CD4-positive, alpha-beta T cell (primary cell): ENCODE measurements around the gene ABLIM1. TPM values are rescaled to one million over a fixed set of nuclear protein-coding genes. Genes with fewer than 3 reads are reported as not detected.

Experiments used
- ATAC-seq: fragments of 200-7000 bp; cut with Tn5 transposase; one replicate; pipeline ENCODE4 v1.10.0; 2022; ENCODE audit warnings: mild to moderate bottlenecking; ENCODE audit not compliant: poor library complexity
- CTCF ChIA-PET: fragments of 350-600 bp; sonication (Branson Sonifier 250); formaldehyde crosslinking; loops from one replicate; lab custom pipeline; 2021; ENCODE audit warnings: antibody characterized with exemption, inconsistent platforms; lab: Charles Lee
- POLR2A ChIA-PET: fragments of 350-600 bp; sonication (Branson Sonifier 250); formaldehyde crosslinking; loops from one replicate; lab custom pipeline; 2021; ENCODE audit warnings: antibody characterized with exemption, inconsistent platforms; lab: Charles Lee
- DNase-seq, 14 experiments: peaks; one replicate each; pipeline ENCODE4 v3.0.0-alpha.2; 2013 to 2020; ENCODE audit warnings: mixed read lengths in 2 of 14
- H3K27ac ChIP-seq, 2 donors: one replicate each; pipeline versions ENCODE4 v1.5.1 to v1.7.0; 2013; ENCODE audit warnings: low read length in 2 of 2, low read depth in 1 of 2, mild to moderate bottlenecking in 1 of 2
- H3K27me3 ChIP-seq, 2 experiments: 1 replicate in 1 of 2; 2 replicates in 1 of 2; pipeline versions ENCODE4 v1.6.1 to v1.7.0; 2013; ENCODE audit warnings: low read length in 2 of 2, control low read depth in 1 of 2, mild to moderate bottlenecking in 1 of 2, moderate library complexity in 1 of 2; ENCODE audit not compliant: insufficient read depth in 2 of 2, control insufficient read depth in 1 of 2
- H3K36me3 ChIP-seq: one replicate; pipeline ENCODE4 v1.6.1; 2013; ENCODE audit warnings: low read length, control low read depth; ENCODE audit not compliant: insufficient read depth
- H3K4me1 ChIP-seq: one replicate; pipeline ENCODE4 v1.6.1; 2013; ENCODE audit warnings: low read length, control low read depth; ENCODE audit not compliant: insufficient read depth
- H3K4me3 ChIP-seq: one replicate; pipeline ENCODE4 v1.5.1; 2013; ENCODE audit warnings: mild to moderate bottlenecking, low read length, moderate library complexity
- H3K9me3 ChIP-seq, 2 experiments: 1 replicate in 1 of 2; 2 replicates in 1 of 2; pipeline versions ENCODE4 v1.6.1 to v1.7.0; 2013; ENCODE audit warnings: low read length in 2 of 2, mild to moderate bottlenecking in 2 of 2, control low read depth in 1 of 2, moderate library complexity in 1 of 2; ENCODE audit not compliant: control insufficient read depth in 1 of 2, insufficient read depth in 1 of 2
- H3K27ac Mint-ChIP-seq: one replicate; pipeline ENCODE4 v1.8.0; 2020; ENCODE audit warnings: mixed read lengths
- H3K27me3 Mint-ChIP-seq: one replicate; pipeline ENCODE4 v1.8.0; 2021; ENCODE audit warnings: mixed read lengths
- H3K36me3 Mint-ChIP-seq: one replicate; pipeline ENCODE4 v1.8.0; 2021; ENCODE audit warnings: low read depth, mixed read lengths
- H3K4me1 Mint-ChIP-seq: one replicate; pipeline ENCODE4 v1.8.0; 2021; ENCODE audit warnings: low read depth, mixed read lengths
- H3K4me3 Mint-ChIP-seq: one replicate; pipeline ENCODE4 v1.8.0; 2020; ENCODE audit warnings: mild to moderate bottlenecking, mixed read lengths
- H3K9me3 Mint-ChIP-seq: one replicate; pipeline ENCODE4 v1.8.0; 2020; ENCODE audit warnings: mixed read lengths
- intact Hi-C, 2 experiments: fragments of 100-400 bp; cut with DNase I in 1 of 2; cut with micrococcal nuclease in 1 of 2; formaldehyde crosslinking; loops; one replicate each; pipeline versions ENCODE4 v1.15.1 to v1.9.0; 2023 to 2025; cut with DNase I, micrococcal nuclease
- total RNA-seq, 174 experiments: library from RNA in 2 of 174; stranded (reverse) in 2 of 174; gene quantifications; one replicate each; pipeline ENCODE4 v1.2.3 and lab custom pipeline; 2021 to 2026
- TF ChIP-seq, protein P1 (sequence below): fragments of 200-600 bp; IDR thresholded peaks from one replicate; pipeline ENCODE4 v1.8.0; 2022; ENCODE audit warnings: antibody characterized with exemption, mild to moderate bottlenecking

Gene ABLIM1
- total RNA-seq, 2 experiments from 2014 or later, result 217 to 224 TPM

DNA sequence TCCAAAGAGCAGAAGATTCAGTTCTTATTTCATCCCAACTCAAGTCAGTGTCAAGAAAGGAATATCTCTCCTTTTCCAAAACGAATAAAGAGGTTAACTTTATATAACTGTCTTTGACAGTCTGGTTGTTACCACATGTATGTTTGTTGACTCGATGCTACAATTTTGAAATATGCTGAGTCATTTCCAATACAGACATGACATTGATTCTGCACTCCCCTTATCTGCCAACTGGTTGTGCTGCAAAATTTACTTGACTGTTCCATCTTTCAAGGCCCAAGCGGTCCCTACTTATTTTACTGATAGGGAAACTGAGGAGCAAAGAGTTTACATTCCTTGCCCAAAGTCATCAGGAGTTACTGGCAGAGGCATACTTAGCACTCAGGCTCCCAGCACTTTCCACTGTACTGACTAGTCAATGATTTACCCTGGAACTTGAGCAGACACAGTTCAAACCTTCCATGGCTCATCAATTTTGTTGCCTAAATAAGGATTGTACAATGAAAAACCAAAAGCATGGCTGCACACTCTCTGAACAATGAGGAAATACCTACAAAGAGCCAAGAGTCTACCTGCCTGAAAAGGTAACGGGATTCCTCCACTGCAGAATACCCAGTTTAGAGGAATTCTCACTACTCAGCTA is 52.8 kb downstream of the ABLIM1 start:
- Histone ChIP-seq H3K4me1 (peaks cover 4% of the 10 kb centered on the region), H3K36me3 (no peaks in the 10 kb centered on the region), H3K4me3 (no peak overlapping the region), H3K27me3 (no peaks in the 10 kb centered on the region), H3K9me3 (no peaks in the 10 kb centered on the region), H3K27ac (no peak overlapping the region)
- DNase-seq (no peak), ATAC-seq (no peak)
- intact Hi-C loops, result loop anchor here in 1 of 2 experiments (2.0 kb wide), 1 partner anchor 26 kb away; no protein-coding TSS in a partner anchor
- Mint-ChIP-seq H3K4me3 (no peak overlapping the region), H3K4me1 (peaks cover 7% of the 10 kb centered on the region), H3K27me3 (no peaks in the 10 kb centered on the region), H3K9me3 (no peaks in the 10 kb centered on the region), H3K36me3 (no peaks in the 10 kb centered on the region), H3K27ac (no peak overlapping the region)
- TF ChIP-seq, protein P1, sequence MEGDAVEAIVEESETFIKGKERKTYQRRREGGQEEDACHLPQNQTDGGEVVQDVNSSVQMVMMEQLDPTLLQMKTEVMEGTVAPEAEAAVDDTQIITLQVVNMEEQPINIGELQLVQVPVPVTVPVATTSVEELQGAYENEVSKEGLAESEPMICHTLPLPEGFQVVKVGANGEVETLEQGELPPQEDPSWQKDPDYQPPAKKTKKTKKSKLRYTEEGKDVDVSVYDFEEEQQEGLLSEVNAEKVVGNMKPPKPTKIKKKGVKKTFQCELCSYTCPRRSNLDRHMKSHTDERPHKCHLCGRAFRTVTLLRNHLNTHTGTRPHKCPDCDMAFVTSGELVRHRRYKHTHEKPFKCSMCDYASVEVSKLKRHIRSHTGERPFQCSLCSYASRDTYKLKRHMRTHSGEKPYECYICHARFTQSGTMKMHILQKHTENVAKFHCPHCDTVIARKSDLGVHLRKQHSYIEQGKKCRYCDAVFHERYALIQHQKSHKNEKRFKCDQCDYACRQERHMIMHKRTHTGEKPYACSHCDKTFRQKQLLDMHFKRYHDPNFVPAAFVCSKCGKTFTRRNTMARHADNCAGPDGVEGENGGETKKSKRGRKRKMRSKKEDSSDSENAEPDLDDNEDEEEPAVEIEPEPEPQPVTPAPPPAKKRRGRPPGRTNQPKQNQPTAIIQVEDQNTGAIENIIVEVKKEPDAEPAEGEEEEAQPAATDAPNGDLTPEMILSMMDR, result no peak
- ChIA-PET POLR2A (no interaction called here), CTCF (no interaction called here)

DNA sequence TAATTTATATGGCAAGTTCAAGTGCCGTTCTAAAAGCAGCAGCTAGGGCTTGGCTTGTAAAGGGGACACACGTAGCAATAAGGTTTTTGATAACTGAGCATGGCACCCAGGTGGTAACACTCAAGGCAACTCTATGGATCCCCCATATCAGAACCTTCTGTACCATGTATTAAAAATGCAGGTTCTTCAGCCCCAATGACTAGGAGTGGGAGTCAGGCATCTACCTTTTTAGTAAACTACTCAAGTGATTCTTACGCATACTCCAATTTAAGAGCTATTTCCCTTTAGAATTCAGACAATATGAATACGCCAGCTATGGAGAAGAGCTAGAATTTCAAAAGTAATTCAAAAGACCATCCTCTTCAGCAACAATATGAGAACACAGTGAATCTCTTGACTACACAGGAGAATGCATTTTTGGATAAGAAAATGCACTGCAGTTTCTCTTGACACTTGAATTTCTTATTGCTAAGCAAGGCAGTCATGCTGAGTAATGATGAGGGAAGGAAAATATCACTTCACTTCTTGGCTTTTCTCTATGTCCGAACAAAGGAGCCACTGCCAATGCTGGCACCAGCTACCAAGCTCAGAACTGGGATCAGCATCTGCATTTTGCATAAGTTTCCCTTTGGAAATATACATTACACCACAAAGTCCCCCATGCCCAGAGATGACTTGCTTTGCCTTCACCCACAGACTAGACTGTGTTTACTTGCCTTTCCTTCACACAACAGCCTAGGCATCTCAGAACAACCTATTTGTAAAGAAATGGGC is 53.5 kb downstream of the ABLIM1 start:
- Mint-ChIP-seq H3K9me3 (no peaks in the 10 kb centered on the region), H3K4me3 (no peak overlapping the region), H3K36me3 (no peaks in the 10 kb centered on the region), H3K27ac (no peak overlapping the region), H3K4me1 (peaks cover 7% of the 10 kb centered on the region), H3K27me3 (no peaks in the 10 kb centered on the region)
- ChIA-PET CTCF (interaction anchor here (0.6 kb wide), 1 partner anchor 16 kb away, joined by 3 read pairs; no protein-coding TSS in a partner anchor), POLR2A (no interaction called here)
- Histone ChIP-seq H3K4me1 (peaks cover 4% of the 10 kb centered on the region), H3K27me3 (no peaks in the 10 kb centered on the region), H3K27ac (no peak overlapping the region), H3K36me3 (no peaks in the 10 kb centered on the region), H3K9me3 (no peaks in the 10 kb centered on the region), H3K4me3 (no peak overlapping the region)
- TF ChIP-seq, protein P1, result no peak
- DNase-seq, result no peak
- intact Hi-C loops, result loop anchor here in 1 of 2 experiments (2.0 kb wide), 1 partner anchor 26 kb away; no protein-coding TSS in a partner anchor
- ATAC-seq, result no peak

DNA sequence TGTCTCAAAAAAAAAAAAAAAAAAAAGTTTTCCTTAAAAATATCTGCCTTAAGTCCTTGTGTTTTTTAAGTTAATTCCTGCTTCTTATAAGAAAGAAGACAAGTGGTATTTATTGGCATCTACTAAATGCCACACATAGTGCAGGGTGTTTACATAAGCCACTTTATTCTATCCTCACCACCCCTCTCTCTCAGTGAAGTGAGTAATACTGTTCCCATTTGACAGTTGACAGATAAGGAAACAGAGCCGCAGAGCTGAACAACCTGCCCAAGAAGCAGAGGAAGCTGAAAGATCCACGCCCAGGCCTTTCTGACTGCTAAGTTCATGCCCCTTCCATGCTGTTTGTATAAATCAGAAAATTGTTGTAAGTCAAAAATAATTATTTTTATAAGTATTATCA is 54.1 kb downstream of the ABLIM1 start:
- ChIA-PET POLR2A (no interaction called here), CTCF (no interaction called here)
- intact Hi-C loops, result loop anchor here in 1 of 2 experiments (2.0 kb wide), 1 partner anchor 27 kb away; no protein-coding TSS in a partner anchor
- Histone ChIP-seq H3K9me3 (no peaks in the 10 kb centered on the region), H3K36me3 (no peaks in the 10 kb centered on the region), H3K4me1 (peaks cover 4% of the 10 kb centered on the region), H3K27me3 (no peaks in the 10 kb centered on the region), H3K4me3 (no peak overlapping the region), H3K27ac (no peak overlapping the region)
- H3K9me3 Mint-ChIP-seq, result no peaks in the 10 kb centered on the region
- H3K27me3 Mint-ChIP-seq, result no peaks in the 10 kb centered on the region
- no peaks in the 10 kb centered on the region for H3K36me3 Mint-ChIP-seq
- TF ChIP-seq, protein P1, result no peak
- DNase-seq (peak in 1 of 14 experiments; percentile 19), ATAC-seq (no peak)
- no peak overlapping the region for H3K4me3 Mint-ChIP-seq
- H3K27ac Mint-ChIP-seq, result no peak overlapping the region
- peaks cover 7% of the 10 kb centered on the region for H3K4me1 Mint-ChIP-seq
